Fibroblast of skin of left biceps (primary cell): ENCODE measurements around the gene WFS1.
A peak's percentile ranks its signal among the peaks of the same experiment; 100 is the strongest.

ENCODE experiments used
- DNase-seq, 2 experiments: peaks; one replicate each; pipeline ENCODE4 v3.0.0-alpha.2; 2013; ENCODE audit warnings: low read depth in 2 of 2

WFS1 gene

DNA sequence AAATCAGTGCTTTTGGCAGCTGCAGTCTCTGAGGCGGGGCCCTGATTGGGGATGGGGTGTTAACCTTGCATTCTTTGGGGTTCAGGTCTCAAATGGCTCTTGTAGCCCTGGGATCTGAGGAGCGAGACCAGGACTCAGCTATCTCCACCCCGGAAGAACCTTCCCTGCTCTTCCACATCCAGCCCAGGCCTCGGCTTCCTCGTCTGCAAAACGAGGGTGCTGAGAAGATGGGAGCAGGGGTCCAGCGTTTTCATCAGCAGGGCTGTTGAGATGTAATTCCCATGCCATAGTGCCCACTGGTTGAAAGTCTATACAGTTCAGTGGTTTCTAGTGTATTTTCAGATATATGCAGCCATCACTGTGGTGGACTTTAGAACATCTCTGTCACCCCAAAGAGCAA, 34.6 kb upstream of the WFS1 start:
- no peak for DNase-seq

DNA sequence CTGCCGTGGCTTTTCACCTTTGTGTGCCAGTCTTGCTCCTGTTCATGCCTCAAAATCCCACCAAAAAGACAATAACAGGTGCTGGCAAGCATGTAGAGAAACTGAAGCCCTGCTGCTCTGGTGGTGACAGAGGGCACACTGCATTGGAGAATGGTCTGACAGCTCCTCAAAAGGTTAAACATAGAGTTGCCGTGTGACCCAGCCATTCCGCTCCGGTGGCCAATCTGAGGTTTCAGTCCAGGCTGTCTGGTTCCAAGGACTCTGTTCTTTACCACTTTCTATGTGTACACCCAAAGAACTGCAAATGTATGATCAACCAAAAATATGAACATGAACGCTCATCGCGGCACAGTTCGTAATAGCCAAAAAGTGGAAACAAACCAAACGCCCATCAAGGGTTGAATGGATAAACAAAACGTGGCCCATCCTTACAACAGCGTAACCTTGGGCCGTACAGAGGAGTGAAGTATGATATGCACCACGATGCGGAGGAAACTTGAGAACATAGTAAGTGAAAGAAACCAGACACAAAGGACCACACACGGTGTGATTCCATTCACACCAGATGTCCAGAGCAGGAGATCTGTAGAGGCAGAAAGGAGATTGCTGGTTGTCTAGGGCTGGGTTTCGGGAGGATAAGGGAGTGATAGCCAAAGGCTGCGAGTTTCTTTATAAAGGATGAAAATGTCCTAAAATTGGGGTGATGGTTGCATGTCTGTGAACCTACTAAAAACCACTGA, 33.6 kb upstream of the WFS1 start:
- DNase-seq = no peak

DNA sequence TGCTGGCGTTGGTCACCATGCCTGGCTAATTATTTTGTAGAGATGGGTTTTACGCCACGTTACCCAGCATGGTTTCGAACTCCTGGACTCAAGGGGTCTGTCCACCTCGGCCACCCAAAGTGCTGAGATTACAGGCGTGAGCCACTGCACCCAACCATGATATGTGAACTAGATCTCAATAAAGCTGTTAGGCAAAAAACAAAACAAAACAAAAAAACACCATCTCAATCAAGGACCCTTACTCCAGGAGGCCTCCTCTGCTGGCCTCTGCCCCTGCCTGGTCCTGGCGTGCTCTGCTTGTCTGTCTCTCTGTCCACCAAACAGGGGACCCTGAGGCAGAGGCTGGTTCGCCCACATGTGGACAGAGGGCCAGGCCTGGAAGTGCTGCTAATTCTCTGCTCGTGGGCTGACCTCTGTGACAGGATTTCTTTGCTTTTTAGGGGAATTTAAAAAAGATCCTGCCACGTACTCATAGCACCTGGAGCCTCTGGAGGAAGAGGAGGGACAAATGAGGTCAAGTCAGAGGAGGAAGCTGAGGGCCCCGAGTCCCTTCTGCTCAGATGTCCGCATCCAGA, 32.7 kb upstream of the WFS1 start:
- DNase-seq = no peak

DNA sequence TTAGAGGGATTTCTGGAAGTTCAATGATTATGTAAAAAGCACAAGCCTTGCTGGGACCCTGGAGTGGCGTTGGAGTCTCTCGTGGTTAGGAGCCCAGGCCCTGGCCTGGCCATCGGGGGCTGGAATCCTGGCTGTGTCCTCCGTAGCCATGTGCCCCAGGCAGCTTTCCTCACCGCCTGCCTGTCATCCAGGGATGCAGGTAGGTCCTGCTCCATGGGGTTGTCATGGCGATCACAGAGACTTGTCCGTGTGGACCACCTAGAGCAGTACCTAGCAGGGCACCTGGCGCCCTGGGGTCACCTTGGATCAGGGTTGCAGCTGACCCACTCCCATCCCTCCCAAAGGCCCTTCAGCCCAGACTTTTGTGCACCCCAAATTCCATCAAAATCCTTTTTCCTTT, 30.2 kb upstream of the WFS1 start:
- no peak for DNase-seq

- no peak for DNase-seq
Observed at GRCh38 chr4:6239968-6240367, 29.7 kb upstream of the WFS1 start.

GRCh38 chr4:6241062-6241845, 28.4 kb upstream of the WFS1 start:
- no peak for DNase-seq

- DNase-seq = no peak
Observed at GRCh38 chr4:6242271-6243029, 27.2 kb upstream of the WFS1 start.

DNA sequence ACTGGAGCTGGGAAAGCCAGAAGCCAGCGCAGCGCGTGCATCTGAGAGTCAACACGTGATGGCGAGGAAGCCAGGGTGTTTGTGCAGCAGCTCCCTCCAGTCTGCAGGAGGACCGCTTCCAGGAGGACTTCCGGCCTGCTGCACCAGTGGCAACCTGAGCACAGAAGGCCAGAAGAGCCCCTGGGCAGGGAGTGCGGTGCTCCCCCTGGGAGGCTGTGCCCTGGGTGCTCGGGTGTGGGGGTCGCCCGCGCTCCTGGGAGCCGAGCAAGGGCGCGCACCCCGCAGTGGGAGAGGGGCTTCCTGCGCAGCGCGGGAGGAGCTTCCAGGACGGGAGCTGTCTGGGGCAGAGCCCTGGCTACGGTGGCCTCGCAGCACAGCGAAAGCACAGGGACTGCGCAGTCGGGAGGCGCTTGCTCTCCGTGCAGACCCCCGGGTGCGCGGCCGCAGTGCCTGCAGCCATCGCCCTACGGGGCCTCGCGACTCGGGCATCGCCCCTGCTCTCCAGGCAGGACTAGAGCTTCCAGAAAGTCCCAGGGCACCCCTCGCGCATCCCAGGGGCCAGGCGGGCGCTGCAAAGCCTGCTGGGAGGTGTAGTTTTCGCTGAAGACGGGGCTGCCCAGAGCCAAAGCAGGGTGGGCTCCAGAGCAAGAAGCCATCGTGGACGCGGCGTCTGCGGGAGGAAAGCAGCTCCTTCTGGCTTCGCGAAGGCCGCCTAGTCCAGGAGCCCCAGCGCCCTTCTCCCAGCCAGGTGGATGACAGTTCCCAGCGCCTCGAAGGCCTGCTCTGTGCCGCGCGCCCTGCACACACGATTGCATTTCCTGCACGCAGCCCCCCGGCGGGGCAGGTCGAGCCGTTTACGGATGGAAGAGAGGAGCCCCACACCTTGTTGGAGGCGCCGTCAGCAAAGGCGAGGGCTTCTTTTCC, 24.1 kb upstream of the WFS1 start:
- DNase-seq = no peak

- DNase-seq = no peak
Observed at GRCh38 chr4:6246170-6246634, 23.4 kb upstream of the WFS1 start.

DNA sequence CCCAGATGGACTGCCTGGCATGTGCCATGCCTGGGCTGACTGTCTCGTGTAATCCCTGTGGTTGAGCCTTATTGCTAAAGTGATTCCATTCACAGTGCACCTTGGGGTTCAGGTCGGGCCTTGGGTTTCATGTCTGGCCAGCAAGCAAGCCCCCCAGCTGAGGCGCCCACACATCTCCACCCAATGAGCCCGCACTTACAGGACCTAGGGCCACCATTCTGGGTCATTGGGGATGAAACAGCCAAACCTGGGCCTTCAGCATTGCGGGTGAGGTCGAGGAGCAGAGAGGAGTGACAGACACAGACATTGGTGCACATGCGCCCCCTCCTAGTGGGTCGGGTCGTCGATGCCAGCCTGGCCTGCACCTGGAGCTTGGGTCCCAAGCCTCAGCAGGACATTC, 21.3 kb upstream of the WFS1 start:
- DNase-seq = no peak

DNA sequence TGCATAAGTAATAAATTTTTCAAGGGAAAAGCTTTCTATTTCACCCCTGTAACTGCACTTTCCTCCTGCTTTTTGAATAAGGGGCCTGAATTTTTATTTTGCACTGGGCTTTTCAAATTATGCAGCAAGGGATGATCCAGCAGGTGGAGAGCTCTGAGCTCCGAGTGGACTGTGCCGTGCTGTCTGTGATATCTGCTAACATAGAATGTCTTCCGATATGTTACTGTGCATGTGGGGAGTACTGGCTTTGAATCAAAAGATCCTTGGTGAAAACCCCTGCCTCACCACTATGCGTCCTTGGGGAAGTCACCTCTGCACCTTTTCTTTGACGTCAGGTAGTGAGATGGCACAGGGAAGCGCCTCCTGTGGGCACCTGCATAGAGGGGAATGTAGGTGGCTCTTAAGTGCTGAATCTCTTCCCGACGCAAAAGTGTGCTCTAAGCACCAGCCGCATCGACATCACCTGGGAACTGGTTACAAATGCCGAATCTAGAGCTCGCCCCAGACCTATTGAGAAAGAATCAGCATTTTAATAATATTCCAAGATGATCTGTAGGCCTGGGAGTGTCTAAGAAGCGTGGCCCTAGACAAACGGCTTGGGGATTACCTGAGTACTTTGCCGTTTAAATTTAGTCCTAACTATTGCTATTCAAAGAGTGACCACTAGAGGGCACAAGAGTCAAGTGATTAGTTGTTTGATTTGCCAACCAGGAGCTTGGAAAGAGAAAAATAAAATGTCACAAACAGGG, 19.2 kb upstream of the WFS1 start:
- peak in 1 of 2 experiments; percentile 18 for DNase-seq

GRCh38 chr4:6250984-6251295, 18.7 kb upstream of the WFS1 start:
- DNase-seq = no peak

DNA sequence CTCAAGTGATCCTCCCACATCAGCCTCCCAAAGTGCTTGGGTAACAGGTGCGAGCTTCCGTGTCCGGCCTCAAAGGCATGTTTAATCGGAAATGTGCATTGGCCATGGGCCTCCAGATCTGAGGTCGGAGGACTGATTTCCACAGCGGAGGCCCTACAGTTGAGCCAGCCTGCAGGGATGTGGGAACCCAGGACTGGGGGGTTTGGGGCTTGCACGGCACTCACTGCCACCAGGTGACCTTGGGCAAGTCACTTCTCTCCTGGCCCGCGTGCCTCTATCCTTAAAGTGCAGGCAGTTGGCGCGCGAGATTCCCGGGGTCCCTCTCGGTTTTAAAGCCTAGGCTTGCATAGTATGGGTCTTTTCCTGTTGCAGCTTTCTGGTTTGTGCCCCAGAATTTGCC, 18.3 kb upstream of the WFS1 start:
- no peak for DNase-seq

GRCh38 chr4:6252051-6252450, 17.6 kb upstream of the WFS1 start:
- no peak for DNase-seq

DNA sequence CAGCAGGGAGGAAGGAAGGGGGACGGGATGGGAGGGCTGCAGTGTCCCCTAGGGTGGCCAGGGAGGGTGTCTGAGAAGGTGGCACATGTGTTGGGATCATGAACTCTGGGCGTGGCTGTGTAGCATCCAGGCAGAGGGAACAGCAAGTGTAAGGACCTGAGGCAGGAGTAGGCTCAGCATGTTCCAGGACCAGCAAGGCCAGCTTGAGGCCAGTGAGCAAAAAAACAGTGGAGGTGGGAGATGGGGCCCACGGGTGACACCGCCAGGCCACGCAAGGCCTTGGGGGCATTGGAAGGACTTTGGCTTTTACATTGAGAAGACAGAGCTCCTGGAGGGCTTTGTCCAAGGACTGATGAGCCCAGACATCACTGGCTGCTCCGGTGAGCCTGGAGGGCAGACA, 16.5 kb upstream of the WFS1 start:
- no peak for DNase-seq

- no peak for DNase-seq
Observed at GRCh38 chr4:6253961-6254360, 15.7 kb upstream of the WFS1 start.

DNA sequence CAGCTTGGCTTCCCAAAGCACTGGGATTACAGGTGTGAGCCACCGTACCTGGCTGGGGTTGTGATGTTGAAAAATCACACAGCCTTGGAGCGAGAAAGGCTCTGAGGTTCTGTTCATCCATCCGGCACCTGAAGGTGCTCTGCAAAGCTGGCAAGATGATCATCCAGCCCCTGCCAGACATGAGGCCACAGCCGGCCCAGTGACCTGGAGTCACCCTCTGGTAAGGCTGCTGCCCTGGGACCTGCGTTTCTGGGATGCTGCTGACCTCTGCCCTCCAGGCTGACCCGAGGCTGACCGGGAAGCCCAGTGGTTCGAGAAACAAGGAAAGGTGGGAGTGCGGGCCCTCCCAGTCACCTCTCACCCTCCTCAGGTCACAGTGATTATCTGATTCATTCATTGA, 13.5 kb upstream of the WFS1 start:
- no peak for DNase-seq

GRCh38 chr4:6257247-6258025, 12.2 kb upstream of the WFS1 start:
- DNase-seq = no peak

DNA sequence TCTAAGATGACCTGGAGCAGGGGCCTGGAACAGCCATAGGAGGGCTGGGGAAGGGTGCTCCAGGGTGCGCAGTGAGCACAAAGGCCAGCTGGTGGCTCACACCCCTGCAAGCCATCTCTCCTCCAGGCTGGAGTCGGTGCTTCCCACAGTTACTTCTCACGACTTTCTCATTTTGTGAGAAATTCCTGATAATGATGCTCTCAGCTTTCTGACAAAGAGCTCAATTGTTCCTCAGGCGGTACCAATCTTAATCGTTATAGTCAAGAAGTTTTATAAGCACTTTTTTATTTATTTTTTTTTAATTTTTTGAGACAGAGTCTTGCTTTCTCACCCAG, 11.7 kb upstream of the WFS1 start:
- DNase-seq = no peak

GRCh38 chr4:6258741-6259140, 10.9 kb upstream of the WFS1 start:
- no peak for DNase-seq
